ENCODE data around the gene SBDS. TPM values are rescaled to one million over a fixed set of nuclear protein-coding genes. Genes with fewer than 3 reads are reported as not detected.

SBDS gene
- total and polyA plus RNA-seq, 2 of the 4 experiments (the other 2 are of a cell fraction): 43.0 to 65.7 TPM

Small RNAs within 50 kb of the gene (microRNA-seq; reads per million reads assigned to microRNA genes)
- gene RN7SL43P (ENCODE audit: insufficient read depth, insufficient read length): not detected

Small RNAs within 50 kb of the gene (small RNA-seq; reads per million reads assigned to genes)
- 0 reads per million in 5 experiments for gene RN7SL43P

Other genes starting within 250 kb of the SBDS start
- gene TMEM248, start 74.4 kb downstream of the SBDS start, total RNA-seq (2012; rRNA removed): 103 and 117 TPM in 2 replicates
- 175 and 195 TPM in 2 replicates for gene TMEM248, start 74.4 kb downstream of the SBDS start, polyA plus RNA-seq (2012; rRNA removed)
- 23.7 and 27.8 TPM in 2 replicates for gene TYW1, start 1.2 kb upstream of the SBDS start, total RNA-seq (2012; rRNA removed)
- gene TYW1, start 1.2 kb upstream of the SBDS start, polyA plus RNA-seq (2012; rRNA removed): 9.6 and 10.7 TPM in 2 replicates

Measured in IMR-90 (cell line).